GM12874 (cell line): ENCODE results near the gene PAK6.

Source experiments
- TF ChIP-seq, protein P1 (sequence below): IDR thresholded peaks from 2 replicates; pipeline ENCODE4 v1.5.1; 2011; ENCODE audit warnings: low read depth, mild to moderate bottlenecking, control low read depth, low read length, moderate library complexity; ENCODE audit not compliant: insufficient read depth

The PAK6 gene

DNA sequence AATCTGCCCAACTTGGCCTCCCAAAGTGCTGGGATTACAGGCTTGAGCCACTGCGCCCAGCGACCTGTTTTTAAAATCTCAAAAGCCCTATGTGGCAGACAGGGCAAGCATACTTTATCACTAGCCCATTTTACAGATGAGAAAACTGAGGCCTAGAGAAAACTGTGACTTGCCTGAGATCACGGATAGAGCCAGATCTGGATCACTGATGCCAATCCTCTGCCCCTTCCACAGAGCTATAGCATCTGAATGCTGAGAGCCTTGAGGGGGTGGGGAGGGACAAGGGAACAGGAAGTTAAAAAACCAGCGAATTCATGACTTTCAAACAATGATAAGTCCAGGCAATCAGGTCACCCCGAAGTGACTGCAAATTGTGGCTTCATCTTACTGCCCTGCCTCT is 36.7 kb downstream of the PAK6 start:
- TF ChIP-seq, protein P1, sequence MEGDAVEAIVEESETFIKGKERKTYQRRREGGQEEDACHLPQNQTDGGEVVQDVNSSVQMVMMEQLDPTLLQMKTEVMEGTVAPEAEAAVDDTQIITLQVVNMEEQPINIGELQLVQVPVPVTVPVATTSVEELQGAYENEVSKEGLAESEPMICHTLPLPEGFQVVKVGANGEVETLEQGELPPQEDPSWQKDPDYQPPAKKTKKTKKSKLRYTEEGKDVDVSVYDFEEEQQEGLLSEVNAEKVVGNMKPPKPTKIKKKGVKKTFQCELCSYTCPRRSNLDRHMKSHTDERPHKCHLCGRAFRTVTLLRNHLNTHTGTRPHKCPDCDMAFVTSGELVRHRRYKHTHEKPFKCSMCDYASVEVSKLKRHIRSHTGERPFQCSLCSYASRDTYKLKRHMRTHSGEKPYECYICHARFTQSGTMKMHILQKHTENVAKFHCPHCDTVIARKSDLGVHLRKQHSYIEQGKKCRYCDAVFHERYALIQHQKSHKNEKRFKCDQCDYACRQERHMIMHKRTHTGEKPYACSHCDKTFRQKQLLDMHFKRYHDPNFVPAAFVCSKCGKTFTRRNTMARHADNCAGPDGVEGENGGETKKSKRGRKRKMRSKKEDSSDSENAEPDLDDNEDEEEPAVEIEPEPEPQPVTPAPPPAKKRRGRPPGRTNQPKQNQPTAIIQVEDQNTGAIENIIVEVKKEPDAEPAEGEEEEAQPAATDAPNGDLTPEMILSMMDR, result no peak

DNA sequence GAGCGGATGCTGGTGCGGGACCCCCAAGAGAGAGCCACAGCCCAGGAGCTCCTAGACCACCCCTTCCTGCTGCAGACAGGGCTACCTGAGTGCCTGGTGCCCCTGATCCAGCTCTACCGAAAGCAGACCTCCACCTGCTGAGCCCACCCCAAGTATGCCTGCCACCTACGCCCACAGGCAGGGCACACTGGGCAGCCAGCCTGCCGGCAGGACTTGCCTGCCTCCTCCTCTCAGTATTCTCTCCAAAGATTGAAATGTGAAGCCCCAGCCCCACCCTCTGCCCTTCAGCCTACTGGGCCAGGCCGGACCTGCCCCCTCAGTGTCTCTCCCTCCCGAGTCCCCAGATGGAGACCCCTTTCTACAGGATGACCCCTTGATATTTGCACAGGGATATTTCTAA is 37.1 kb downstream of the PAK6 start:
- TF ChIP-seq, protein P1, result no peak

DNA sequence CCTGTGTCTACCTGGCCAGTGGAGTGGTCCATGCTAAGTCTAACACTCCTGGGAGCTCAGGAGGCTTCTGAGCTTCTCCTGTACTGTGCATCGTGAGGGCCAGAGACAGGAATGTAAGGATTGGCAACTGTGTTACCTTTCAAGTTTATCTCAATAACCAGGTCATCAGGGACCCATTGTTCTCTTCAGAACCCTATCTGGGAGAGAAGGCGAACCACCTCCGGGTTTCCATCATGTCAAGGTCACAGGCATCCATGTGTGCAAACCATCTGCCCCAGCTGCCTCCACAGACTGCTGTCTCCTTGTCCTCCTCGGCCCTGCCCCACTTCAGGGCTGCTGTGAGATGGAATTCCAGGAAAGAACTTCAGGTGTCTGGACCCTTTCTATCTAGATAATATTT is 38.1 kb downstream of the PAK6 start:
- TF ChIP-seq, protein P1, result no peak

DNA sequence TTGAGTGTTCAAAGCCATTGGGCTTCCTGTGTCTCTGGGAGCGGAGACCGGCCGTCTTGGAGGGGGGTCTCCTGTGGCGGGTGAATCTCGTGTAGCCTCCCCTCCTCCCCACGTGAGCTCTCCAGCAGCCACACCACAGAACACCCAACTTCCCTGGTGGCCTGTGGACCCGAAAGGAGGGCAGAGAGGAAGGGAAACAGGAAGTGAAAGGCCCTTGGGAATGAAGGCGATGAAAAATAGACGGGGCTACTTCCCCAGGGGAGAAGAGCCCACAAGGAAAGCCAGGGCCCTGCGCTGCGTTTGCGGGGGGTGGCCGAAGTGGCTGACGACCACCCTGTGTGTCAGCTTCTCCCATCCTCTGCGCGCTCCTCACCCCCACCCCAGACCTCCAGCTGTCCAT is 38.6 kb downstream of the PAK6 start:
- TF ChIP-seq, protein P1, result no peak

DNA sequence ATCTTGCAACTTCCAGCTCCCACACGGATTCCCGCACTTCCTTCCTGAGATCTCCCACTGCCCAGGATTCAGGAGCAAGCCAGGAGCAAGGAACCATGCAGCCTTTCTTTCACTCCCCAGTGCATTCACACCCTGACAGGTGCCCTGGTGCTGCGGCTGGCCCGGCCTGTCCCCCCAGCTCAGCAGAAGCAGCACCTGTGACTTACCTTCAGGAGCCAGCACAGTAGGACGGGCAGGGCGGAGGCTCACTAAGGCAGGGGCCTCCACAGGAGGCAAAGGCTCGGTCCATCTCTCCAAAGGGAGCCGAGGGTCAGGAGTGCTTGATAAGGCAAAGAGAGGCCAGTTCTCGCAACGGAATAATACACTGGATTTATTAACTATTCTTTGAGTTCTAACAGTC is 39.2 kb downstream of the PAK6 start:
- TF ChIP-seq, protein P1, result no peak

DNA sequence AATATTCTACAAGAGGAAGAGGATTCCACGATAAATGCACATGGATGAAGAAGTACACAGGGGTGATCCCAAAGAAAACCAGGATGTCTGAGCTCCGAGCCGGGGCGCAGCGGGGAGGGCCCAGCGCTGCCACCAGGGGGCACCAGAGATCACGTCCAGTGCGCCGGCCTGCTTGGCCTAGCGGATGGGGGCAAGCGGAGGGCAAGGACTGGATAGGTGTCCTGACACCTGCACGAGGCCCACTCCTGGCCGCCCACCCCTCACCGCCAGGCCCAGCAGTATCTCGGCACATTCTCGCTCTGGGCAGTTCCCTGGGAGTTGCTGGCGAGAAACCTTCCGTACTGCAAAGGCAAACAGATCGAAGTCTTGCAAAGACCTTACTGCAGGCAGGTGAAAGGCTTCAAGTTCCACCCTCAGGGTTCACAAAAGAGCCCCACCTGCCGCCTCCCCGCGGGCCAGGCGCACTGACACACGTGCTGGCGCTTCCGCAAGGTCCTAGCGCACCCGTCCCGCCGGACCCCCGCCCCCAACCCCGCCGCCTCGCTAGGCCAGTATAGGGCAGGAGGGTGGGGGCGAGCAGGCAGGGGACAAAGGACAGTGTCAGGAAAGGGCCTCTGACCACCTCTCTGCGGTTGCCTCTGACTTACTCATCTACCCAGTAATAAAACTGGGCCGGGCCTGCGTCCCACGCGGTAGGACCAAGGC is 40.7 kb downstream of the PAK6 start:
- TF ChIP-seq, protein P1, result peak; percentile 95

DNA sequence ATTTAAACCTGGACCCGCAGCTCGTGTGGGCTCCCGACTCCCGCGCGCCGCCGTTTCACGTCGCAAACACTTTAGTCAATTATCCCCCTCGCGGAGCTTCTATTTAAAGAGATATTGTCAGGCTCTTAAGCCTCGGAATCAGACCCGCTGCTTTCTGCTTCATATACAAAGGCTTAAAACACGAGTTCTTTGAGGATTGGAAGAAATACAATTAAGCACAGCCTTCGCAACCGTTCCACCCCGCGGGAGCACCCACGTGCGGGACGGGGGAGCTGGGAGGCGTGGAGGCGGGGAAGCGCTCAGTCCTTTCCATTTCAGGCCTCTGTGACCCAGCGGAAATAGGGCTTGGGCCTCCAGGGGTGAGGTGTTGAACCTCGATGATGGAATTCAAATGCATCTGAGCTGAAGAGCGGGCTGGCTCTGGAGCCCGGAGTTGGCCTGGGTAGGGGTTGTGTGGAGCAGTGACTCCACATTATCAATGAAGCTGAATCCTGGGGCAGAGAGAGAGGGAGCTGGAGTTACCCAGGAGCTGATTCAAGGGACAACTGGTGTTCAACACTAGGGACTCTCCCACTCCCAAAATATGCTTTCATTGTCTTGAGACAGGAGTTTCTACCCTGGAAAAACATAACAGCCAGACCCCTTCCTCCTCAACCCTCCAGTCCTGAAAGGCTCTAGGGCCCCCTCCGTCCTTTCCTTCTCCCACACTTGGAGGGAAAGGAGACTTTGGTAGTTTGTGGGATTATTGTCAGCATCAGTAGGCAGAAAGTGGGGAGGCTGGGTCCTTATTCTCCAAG is 41.6 kb downstream of the PAK6 start:
- TF ChIP-seq, protein P1, result no peak
